Measurements from ENCODE around the gene NEMP1.
"Not testable (repeated sequence)": the region's sequence is repeated elsewhere in the genome, so short reads cannot be mapped to it uniquely, and the experiment has no call there.

GRCh38 chr12:57022324-57022723 is 56.3 kb downstream of the NEMP1 start:
- TF ChIP-seq, protein P1, sequence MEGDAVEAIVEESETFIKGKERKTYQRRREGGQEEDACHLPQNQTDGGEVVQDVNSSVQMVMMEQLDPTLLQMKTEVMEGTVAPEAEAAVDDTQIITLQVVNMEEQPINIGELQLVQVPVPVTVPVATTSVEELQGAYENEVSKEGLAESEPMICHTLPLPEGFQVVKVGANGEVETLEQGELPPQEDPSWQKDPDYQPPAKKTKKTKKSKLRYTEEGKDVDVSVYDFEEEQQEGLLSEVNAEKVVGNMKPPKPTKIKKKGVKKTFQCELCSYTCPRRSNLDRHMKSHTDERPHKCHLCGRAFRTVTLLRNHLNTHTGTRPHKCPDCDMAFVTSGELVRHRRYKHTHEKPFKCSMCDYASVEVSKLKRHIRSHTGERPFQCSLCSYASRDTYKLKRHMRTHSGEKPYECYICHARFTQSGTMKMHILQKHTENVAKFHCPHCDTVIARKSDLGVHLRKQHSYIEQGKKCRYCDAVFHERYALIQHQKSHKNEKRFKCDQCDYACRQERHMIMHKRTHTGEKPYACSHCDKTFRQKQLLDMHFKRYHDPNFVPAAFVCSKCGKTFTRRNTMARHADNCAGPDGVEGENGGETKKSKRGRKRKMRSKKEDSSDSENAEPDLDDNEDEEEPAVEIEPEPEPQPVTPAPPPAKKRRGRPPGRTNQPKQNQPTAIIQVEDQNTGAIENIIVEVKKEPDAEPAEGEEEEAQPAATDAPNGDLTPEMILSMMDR (optimal IDR thresholded peaks at IDR 0.05 in 1 of 3, IDR thresholded peaks at IDR 0.05 in 1 of 3, conservative IDR thresholded peaks at IDR 0.05 in 1 of 3; ENCODE audit: extremely low read depth in 1 of 3, insufficient read depth in 2 of 3, low read length in 3 of 3), result not testable (repeated sequence)
- not testable (repeated sequence) for TF ChIP-seq EZH2 (IDR thresholded peaks at IDR 0.05; ENCODE audit: low read length)
